HEK293T (cell line): ENCODE results near the gene GMCL2.

Experiments
- BHLHE40 ChIP-seq: fragments of 450-650 bp; IDR thresholded peaks from 2 replicates; pipeline ENCODE4 v1.6.1; 2016; ENCODE audit warnings: mild to moderate bottlenecking, moderate library complexity, borderline replicate concordance
- CTBP1 ChIP-seq: fragments of 450-650 bp; IDR thresholded peaks from 2 replicates; pipeline ENCODE4 v1.6.1; 2016; ENCODE audit warnings: borderline replicate concordance
- ELF4 ChIP-seq: fragments of 450-650 bp; IDR thresholded peaks from 2 replicates; pipeline ENCODE4 v1.6.1; 2017; ENCODE audit warnings: antibody characterized with exemption
- FOXA1 ChIP-seq: fragments of 450-650 bp; IDR thresholded peaks from 2 replicates; pipeline ENCODE4 v1.6.1; 2016; ENCODE audit warnings: mild to moderate bottlenecking
- FOXK2 ChIP-seq: fragments of 450-650 bp; IDR thresholded peaks from 2 replicates; pipeline ENCODE4 v1.6.1; 2016; ENCODE audit warnings: mild to moderate bottlenecking
- FOXM1 ChIP-seq: fragments of 450-650 bp; IDR thresholded peaks from 2 replicates; pipeline ENCODE4 v1.6.1; 2017; ENCODE audit warnings: mild to moderate bottlenecking, borderline replicate concordance
- L3MBTL2 ChIP-seq: fragments of 450-650 bp; conservative IDR thresholded peaks from 2 replicates; pipeline ENCODE4 v1.6.1; 2016; ENCODE audit warnings: mild to moderate bottlenecking
- PKNOX1 ChIP-seq: fragments of 450-650 bp; IDR thresholded peaks from 2 replicates; pipeline ENCODE4 v1.6.1; 2016
- SP1 ChIP-seq: fragments of 450-650 bp; IDR thresholded peaks from 2 replicates; pipeline ENCODE4 v1.6.1; 2017
- SUZ12 ChIP-seq: fragments of 450-650 bp; IDR thresholded peaks from 2 replicates; pipeline ENCODE4 v1.6.1; 2016; ENCODE audit warnings: mild to moderate bottlenecking
- TARDBP ChIP-seq: fragments of 450-650 bp; IDR thresholded peaks from 2 replicates; pipeline ENCODE4 v1.6.1; 2016
- ZNF384 ChIP-seq: fragments of 450-650 bp; IDR thresholded peaks from 2 replicates; pipeline ENCODE4 v1.6.1; 2016

DNA sequence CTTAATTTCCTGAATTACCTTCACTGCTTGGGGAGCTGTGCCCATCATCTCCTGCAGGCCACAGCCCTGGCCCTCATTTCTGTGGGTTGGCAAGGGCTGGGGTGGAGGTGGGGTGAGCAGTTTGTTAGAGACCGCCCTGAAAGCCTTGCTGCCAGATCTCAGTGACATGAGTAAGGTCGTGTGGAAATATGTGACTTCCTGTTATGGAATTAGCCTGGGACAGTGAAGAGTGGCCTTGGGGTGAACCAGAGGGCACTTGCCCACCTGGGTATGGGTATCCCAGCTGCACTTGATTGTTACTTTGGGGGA is 14.7 kb upstream of the GMCL2 start:
- TF ChIP-seq FOXA1, result no peak
- no peak for TF ChIP-seq FOXM1
- TF ChIP-seq SP1, result no peak
- TF ChIP-seq TARDBP, result no peak
- TF ChIP-seq CTBP1, result no peak
- no peak for TF ChIP-seq FOXK2
- no peak for TF ChIP-seq L3MBTL2
- TF ChIP-seq BHLHE40, result no peak
- TF ChIP-seq ELF4, result no peak
- TF ChIP-seq SUZ12, result no peak
- TF ChIP-seq PKNOX1, result no peak
- no peak for TF ChIP-seq ZNF384
